Mucosa of rectum (tissue), 2 donors: Measurements from ENCODE around the gene CHADL.
"Not testable (repeated sequence)": the region's sequence is repeated elsewhere in the genome, so short reads cannot be mapped to it uniquely, and the experiment has no call there.

Experiments
- H3K27ac ChIP-seq, 2 donors: one replicate each; pipeline ENCODE4 v1.7.0; 2013; ENCODE audit warnings: inconsistent platforms in 2 of 2, low read depth in 2 of 2, low read length in 2 of 2
- H3K27me3 ChIP-seq, 2 donors: one replicate each; pipeline ENCODE4 v1.7.0; 2013; ENCODE audit warnings: low read length in 2 of 2; ENCODE audit not compliant: control insufficient read depth in 2 of 2, insufficient read depth in 2 of 2
- H3K36me3 ChIP-seq, 2 donors: one replicate each; pipeline ENCODE4 v1.7.0; 2013; ENCODE audit warnings: low read length in 2 of 2; ENCODE audit not compliant: control insufficient read depth in 2 of 2, insufficient read depth in 2 of 2
- H3K4me1 ChIP-seq, 2 donors: one replicate each; pipeline ENCODE4 v1.7.0; 2013; ENCODE audit warnings: low read length in 2 of 2, mild to moderate bottlenecking in 1 of 2; ENCODE audit not compliant: control insufficient read depth in 2 of 2, insufficient read depth in 2 of 2
- H3K4me3 ChIP-seq, 2 donors: one replicate each; pipeline ENCODE4 v1.7.0; 2013; ENCODE audit warnings: low read length in 2 of 2
- H3K9ac ChIP-seq, 2 donors: one replicate each; pipeline ENCODE4 v1.7.0; 2013; ENCODE audit warnings: low read length in 2 of 2, low read depth in 1 of 2, mild to moderate bottlenecking in 1 of 2
- H3K9me3 ChIP-seq, 2 donors: one replicate each; pipeline ENCODE4 v1.7.0; 2013; ENCODE audit warnings: low read length in 2 of 2; ENCODE audit not compliant: control insufficient read depth in 2 of 2
- donor health status: healthy.
- donor health status: Normal muscosa, but diverticular disease.

Gene CHADL

DNA sequence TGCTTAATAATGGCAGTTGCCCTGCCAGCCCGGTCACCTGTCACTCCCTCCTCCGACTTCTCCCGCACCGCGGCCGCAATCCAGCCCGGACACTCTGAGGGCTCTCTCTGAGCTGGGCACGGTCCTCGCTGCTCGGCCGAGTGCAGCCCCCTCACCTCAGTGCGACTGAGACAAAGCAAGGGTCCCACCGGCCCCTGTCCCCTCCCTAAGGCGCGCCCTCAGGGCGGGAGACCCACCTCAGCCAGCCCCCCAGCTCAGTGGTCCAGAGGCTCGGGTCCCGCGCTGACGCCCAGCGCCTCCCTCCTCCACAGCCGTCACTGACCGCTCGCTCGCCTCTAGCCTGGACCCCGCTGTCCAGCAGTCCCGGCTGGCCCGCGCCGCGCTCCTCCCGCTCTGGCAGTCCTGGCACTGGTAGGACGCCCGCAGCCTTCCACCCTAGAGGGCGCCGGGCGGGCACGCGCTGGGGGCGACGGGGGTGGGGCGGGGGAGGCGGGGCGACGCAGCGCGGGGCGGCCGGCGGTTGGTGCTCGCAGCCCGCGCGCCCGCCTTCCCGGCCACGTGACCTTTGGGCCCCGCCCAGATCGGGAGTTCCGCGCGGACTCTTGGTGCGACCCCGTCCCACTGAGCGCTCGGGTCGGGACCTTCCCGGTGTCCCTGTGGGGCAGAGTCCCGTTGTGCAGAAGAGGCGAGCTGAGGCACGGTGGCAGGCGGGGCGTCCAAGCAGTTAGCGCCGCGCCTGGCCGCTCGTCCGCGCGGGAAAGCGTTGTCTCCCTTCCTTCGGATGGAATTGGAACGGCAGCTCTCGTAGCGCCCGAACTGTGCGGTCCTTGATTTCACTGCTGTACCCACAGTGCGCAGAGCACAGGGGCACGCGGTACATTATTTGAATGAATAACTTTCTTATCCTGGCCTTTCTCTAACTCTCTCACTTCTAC is 43.4 kb downstream of the CHADL start:
- Histone ChIP-seq H3K36me3 (no peaks in the 10 kb centered on the region), H3K4me1 (peaks cover 15 to 16% of the 10 kb centered on the region in 2 donors), H3K9me3 (no peaks in the 10 kb centered on the region), H3K27me3 (no peaks in the 10 kb centered on the region), H3K9ac (peak overlapping the region; percentile 56 to 71), H3K27ac (peak overlapping the region; percentile 24 to 42), H3K4me3 (peak overlapping the region; percentile 83 to 96)

DNA sequence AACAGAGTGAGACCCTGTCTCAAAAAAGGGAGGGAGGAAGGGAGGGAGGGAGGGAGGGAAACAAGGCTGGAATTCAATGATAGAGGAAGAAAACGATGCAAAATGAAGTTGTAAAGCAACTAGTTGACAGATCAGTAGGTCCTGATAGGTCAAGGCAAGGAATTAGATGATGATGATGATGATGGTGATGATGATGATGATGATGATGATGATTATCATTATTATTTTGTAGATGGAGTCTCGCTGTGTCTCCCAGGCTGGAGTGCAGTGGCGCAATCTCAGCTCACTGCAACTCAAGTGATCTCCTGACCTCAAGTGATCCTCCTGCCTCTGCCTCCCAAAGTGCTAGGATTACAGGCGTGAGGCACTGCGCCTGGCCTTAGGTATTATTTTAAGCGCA is 46.9 kb downstream of the CHADL start:
- Histone ChIP-seq H3K4me1 (peaks cover 15 to 16% of the 10 kb centered on the region in 2 donors), H3K9ac (no peak overlapping the region), H3K27me3 (no peaks in the 10 kb centered on the region), H3K9me3 (no peaks in the 10 kb centered on the region), H3K36me3 (no peaks in the 10 kb centered on the region), H3K4me3 (no peak overlapping the region), H3K27ac (no peak overlapping the region)

DNA sequence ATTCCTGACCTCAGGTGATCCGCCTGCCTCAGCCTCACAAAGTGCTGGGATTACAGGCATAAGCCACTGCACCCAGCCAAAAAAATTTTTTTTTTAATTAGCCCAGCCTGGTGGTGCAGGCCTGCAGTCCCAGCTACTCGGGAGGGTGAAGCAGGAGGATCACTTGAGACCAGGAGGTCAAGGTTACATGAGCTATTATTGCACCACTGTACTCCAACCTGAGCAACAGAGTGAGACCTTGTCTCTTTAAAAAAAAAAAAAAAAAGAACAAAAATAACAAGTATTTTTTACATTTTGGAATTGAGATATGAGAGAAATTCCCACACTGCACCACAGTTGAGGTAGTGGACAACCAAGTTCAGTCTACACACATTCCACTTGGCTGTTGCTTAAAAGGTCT is 49.3 kb downstream of the CHADL start:
- no peaks in the 10 kb centered on the region for H3K27me3 ChIP-seq
- H3K4me1 ChIP-seq, result peaks cover 0 to under 1% of the 10 kb centered on the region in 2 donors
- H3K27ac ChIP-seq, result no peak overlapping the region
- no peaks in the 10 kb centered on the region for H3K9me3 ChIP-seq
- H3K4me3 ChIP-seq, result no peak overlapping the region
- no peak overlapping the region for H3K9ac ChIP-seq
- no peaks in the 10 kb centered on the region for H3K36me3 ChIP-seq

DNA sequence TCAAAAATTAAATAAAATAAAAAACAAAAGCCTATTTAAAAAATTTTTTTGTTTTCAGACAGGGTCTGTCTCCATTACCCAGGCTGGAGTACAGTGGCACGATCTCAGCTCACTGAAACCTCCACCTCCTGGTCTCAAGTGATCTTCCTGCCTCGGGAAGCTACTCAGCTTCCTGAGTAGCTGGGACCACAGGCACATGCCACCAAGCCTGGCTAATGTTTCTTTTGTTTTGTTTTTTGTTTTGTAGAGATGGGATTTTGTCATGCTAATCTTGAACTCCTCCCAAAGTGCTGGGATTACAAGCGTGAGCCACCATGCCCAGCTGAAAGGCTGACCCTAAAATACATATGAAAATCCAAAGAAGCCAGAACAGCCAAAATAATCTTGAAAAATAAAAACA is 56.1 kb downstream of the CHADL start:
- H3K4me3 ChIP-seq, result no peak overlapping the region
- H3K4me1 ChIP-seq, result peaks cover 0 to 4% of the 10 kb centered on the region in 2 donors
- H3K36me3 ChIP-seq, result peaks cover 0 to 6% of the 10 kb centered on the region in 2 donors
- H3K9me3 ChIP-seq, result no peaks in the 10 kb centered on the region
- no peaks in the 10 kb centered on the region for H3K27me3 ChIP-seq
- H3K27ac ChIP-seq, result no peak overlapping the region
- H3K9ac ChIP-seq, result no peak overlapping the region

DNA sequence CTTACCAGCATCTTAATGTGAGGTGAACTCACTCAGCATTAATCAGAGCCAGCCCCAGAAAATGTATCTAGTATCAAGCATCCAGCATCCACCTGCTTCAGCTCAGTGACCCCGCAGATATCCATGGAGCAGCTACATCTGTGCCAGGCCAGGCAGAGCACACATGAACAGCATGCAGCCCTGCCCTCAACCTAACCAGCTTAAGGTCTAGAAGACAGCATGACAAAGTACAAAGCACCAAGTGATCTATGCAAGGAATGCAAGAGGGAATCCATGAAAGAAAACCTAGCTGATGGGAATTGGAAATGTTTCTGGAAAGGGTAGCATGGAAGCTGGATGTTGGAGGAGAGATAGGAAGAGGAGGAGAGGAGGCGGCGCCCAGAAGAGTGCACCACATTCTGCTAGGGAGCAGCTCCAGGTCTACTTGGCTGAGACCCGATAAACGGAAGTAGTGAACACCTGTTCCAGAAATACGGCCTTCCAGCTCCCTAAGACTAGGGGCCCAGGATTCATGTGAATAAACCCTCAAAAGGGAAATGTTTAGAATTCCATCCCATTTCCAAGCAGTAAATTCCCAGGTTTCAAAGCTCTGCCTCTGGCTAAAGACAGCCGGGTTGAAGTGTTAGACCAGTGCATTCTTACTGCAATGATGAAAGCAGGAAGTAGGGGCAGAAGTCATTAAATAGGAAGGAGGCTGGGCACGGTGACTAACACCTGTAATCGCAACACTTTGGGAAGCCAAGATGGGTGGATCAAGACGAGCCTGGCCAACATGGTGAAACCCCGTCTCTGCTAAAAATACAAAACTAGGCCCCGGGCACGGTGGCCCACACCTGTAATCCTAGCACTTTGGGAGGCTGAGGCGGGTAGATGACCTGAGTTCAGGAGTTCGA is 59.1 kb downstream of the CHADL start:
- peaks cover 23 to 32% of the 10 kb centered on the region in 2 donors for H3K36me3 ChIP-seq
- no peak overlapping the region for H3K9ac ChIP-seq
- peak overlapping the region; percentile 19 for H3K27ac ChIP-seq
- H3K9me3 ChIP-seq, result no peaks in the 10 kb centered on the region
- H3K4me3 ChIP-seq, result peak overlapping the region in 1 of 2 donors; percentile 31
- H3K4me1 ChIP-seq, result peaks cover 0 to 4% of the 10 kb centered on the region in 2 donors
- no peaks in the 10 kb centered on the region for H3K27me3 ChIP-seq

DNA sequence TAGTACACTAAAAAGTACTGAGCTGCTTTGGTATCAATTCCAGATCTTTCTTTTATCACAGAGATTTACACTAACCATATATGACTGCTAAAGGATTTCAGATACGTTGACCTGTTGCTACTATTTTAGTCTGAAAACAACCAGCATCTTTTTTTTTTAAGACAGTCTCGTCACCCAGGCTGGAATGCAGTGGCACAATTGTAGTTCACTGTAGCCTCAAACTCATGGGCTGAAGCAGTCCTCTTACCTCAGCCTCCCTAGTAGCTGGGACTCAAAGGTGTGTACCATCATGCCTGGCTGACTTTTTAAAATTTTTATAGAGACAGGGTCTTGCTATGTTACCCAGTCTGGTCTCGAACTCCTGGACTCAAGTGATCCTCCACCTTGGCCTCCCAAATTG is 59.8 kb downstream of the CHADL start:
- Histone ChIP-seq H3K4me1 (peaks cover 0 to 4% of the 10 kb centered on the region in 2 donors), H3K36me3 (peaks cover 30 to 38% of the 10 kb centered on the region in 2 donors), H3K27me3 (no peaks in the 10 kb centered on the region), H3K9ac (no peak overlapping the region), H3K27ac (no peak overlapping the region), H3K9me3 (no peaks in the 10 kb centered on the region), H3K4me3 (no peak overlapping the region)

DNA sequence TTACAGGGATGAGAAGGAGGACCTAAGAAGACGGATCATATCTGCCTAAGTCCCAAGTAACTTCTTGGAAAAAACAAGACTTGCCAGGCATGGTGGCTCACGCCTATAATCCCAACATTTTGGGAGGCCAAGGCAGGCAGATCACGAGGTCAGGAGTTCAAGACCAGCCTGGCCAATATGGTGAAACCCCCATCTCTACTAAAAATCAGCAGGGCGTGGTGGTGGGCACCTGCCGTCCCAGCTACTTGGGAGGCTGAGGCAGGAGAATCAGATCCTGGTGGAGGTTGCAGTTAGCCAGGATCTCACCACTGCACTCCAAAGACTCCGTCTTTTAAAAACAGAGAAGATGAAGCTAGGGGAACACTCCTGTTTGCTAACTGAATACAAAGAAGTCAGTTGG is 60.4 kb downstream of the CHADL start:
- not testable (repeated sequence) for H3K27me3 ChIP-seq, H3K4me3 ChIP-seq, H3K27ac ChIP-seq, H3K4me1 ChIP-seq, H3K9ac ChIP-seq, H3K9me3 ChIP-seq
- H3K36me3 ChIP-seq, result peaks cover 33 to 44% of the 10 kb centered on the region in 2 donors
